GM23338 (cell line): Measurements from ENCODE around the gene FSIP1. TPM values are rescaled to one million over a fixed set of nuclear protein-coding genes. Genes with fewer than 3 reads are reported as not detected.

ENCODE experiments used
- ATAC-seq: fragments of 200-7000 bp; cut with Tn5 transposase; 3 replicates; pipeline ENCODE4 v1.9.1; 2020
- DNase-seq: peaks from one replicate; pipeline ENCODE4 v3.0.0-alpha.2; 2015; ENCODE audit warnings: low spot score
- H2AFZ ChIP-seq: fragments of 200-600 bp; sonication (generic); 2 replicates; pipeline ENCODE4 v1.8.0; 2016; ENCODE audit warnings: antibody characterized with exemption, mild to moderate bottlenecking, moderate library complexity
- H3F3A ChIP-seq: fragments of 200-600 bp; sonication (generic); replicated peaks from 2 replicates; pipeline ENCODE4 v1.8.0; 2017; ENCODE audit warnings: antibody characterized with exemption, mixed run types, low read depth
- H3K27ac ChIP-seq: fragments of 200-600 bp; sonication (generic); 2 replicates; pipeline ENCODE4 v1.6.1; 2016; ENCODE audit warnings: low read depth
- H3K27me3 ChIP-seq: fragments of 200-600 bp; sonication (generic); 2 replicates; pipeline ENCODE4 v1.8.0; 2016; ENCODE audit warnings: mild to moderate bottlenecking, mixed run types, moderate library complexity; ENCODE audit not compliant: insufficient read depth
- H3K36me3 ChIP-seq: fragments of 200-600 bp; sonication (generic); 2 replicates; pipeline ENCODE4 v1.8.0; 2016; ENCODE audit warnings: mild to moderate bottlenecking; ENCODE audit not compliant: insufficient read depth
- H3K4me1 ChIP-seq: fragments of 200-600 bp; sonication (generic); 2 replicates; pipeline ENCODE4 v1.8.0; 2016; ENCODE audit warnings: mild to moderate bottlenecking, moderate library complexity; ENCODE audit not compliant: insufficient read depth
- H3K4me2 ChIP-seq: fragments of 200-600 bp; sonication (generic); 2 replicates; pipeline ENCODE4 v1.7.1; 2017; ENCODE audit warnings: mixed run types
- H3K4me3 ChIP-seq: fragments of 200-600 bp; sonication (generic); 2 replicates; pipeline ENCODE4 v1.6.1; 2016; ENCODE audit warnings: mixed run types
- H3K79me2 ChIP-seq: fragments of 200-600 bp; sonication (generic); replicated peaks from 2 replicates; pipeline ENCODE4 v1.8.0; 2017; ENCODE audit warnings: mild to moderate bottlenecking; ENCODE audit not compliant: insufficient read depth
- H3K9me2 ChIP-seq: fragments of 200-600 bp; sonication (generic); 2 replicates; pipeline ENCODE4 v1.8.0; 2017; ENCODE audit not compliant: insufficient read depth
- H4K20me1 ChIP-seq: fragments of 200-600 bp; sonication (generic); replicated peaks from 2 replicates; pipeline ENCODE4 v1.8.0; 2017; ENCODE audit warnings: mild to moderate bottlenecking; ENCODE audit not compliant: insufficient read depth
- H3K27ac Mint-ChIP-seq: 2 replicates; pipeline ENCODE4 v1.8.0; 2020; ENCODE audit warnings: inconsistent platforms, mild to moderate bottlenecking, moderate library complexity, mixed read lengths
- H3K27me3 Mint-ChIP-seq: 3 replicates; pipeline ENCODE4 v1.8.0; 2022; ENCODE audit warnings: low read depth, mild to moderate bottlenecking, moderate library complexity, mixed read lengths, inconsistent platforms; ENCODE audit not compliant: insufficient read depth, poor library complexity
- H3K36me3 Mint-ChIP-seq: 3 replicates; pipeline ENCODE4 v1.8.0; 2021; ENCODE audit warnings: low read depth, mild to moderate bottlenecking, inconsistent platforms, moderate library complexity, mixed read lengths
- H3K4me1 Mint-ChIP-seq: 3 replicates; pipeline ENCODE4 v1.8.0; 2020; ENCODE audit warnings: mild to moderate bottlenecking, inconsistent platforms, mixed read lengths
- H3K4me3 Mint-ChIP-seq: 3 replicates; pipeline ENCODE4 v1.8.0; 2021; ENCODE audit warnings: moderate library complexity, mild to moderate bottlenecking, inconsistent platforms, mixed read lengths
- H3K9me3 Mint-ChIP-seq: 3 replicates; pipeline ENCODE4 v1.8.0; 2020; ENCODE audit warnings: moderate library complexity, mild to moderate bottlenecking, inconsistent platforms, mixed read lengths
- CREB1 ChIP-seq: fragments of 250-450 bp; sonication (Bioruptor Pico); IDR thresholded peaks from 2 replicates; pipeline ENCODE4 v1.5.0; 2020; ENCODE audit warnings: low read depth, mild to moderate bottlenecking, moderate library complexity
- EZH2 ChIP-seq: fragments of 200-600 bp; sonication (generic); IDR thresholded peaks from one replicate; pipeline ENCODE4 v1.8.0; 2017; ENCODE audit warnings: antibody characterized with exemption, mild to moderate bottlenecking, low read depth; ENCODE audit not compliant: unreplicated experiment
- EZH2phosphoT487 ChIP-seq: fragments of 200-600 bp; sonication (generic); IDR thresholded peaks from one replicate; pipeline ENCODE4 v1.8.1; 2018; ENCODE audit warnings: antibody characterized with exemption; ENCODE audit not compliant: unreplicated experiment
- JUNB ChIP-seq: IDR thresholded peaks from one replicate; pipeline ENCODE4 v1.6.1; 2016; ENCODE audit warnings: antibody characterized with exemption; ENCODE audit not compliant: unreplicated experiment
- NANOG ChIP-seq: IDR thresholded peaks from 2 replicates; pipeline ENCODE4 v1.6.1; 2016; ENCODE audit warnings: antibody characterized with exemption, borderline replicate concordance
- POLR2AphosphoS5 ChIP-seq: IDR thresholded peaks from 2 replicates; pipeline ENCODE4 v1.6.1; 2016; ENCODE audit warnings: antibody characterized with exemption, low read depth
- STAT1 ChIP-seq: IDR thresholded peaks from one replicate; pipeline ENCODE4 v1.6.1; 2016; ENCODE audit warnings: antibody characterized with exemption; ENCODE audit not compliant: unreplicated experiment
- ZNF114 ChIP-seq: fragments of 250-450 bp; sonication (Bioruptor Pico); IDR thresholded peaks from 2 replicates; pipeline ENCODE4 v1.5.0; 2020; ENCODE audit warnings: mild to moderate bottlenecking, moderate library complexity
- ZNF331 ChIP-seq: fragments of 250-450 bp; sonication (Bioruptor Pico); IDR thresholded peaks from 2 replicates; pipeline ENCODE4 v1.5.0; 2020; ENCODE audit warnings: low read depth, mild to moderate bottlenecking, moderate library complexity
- polyA plus RNA-seq: library from polyadenylated mRNA; unstranded; fragments of >200 nt; fragmentation: Nextera tagmentation; extraction: Ambion mirVana; gene quantifications from 2 replicates; pipeline ENCODE4 v1.2.1, GENCODE V29; 2016
- total RNA-seq: library from RNA; depleted of rRNA; stranded (reverse); fragments of >200 nt; shearing (Covaris generic); gene quantifications from 2 replicates; pipeline ENCODE4 v1.2.3, GENCODE V29; 2014
- TF ChIP-seq, protein P1 (sequence below): fragments of 250-450 bp; sonication (Bioruptor Pico); IDR thresholded peaks from 2 replicates; pipeline ENCODE4 v1.5.0; 2020; ENCODE audit warnings: mild to moderate bottlenecking, moderate library complexity
- TF ChIP-seq, protein P2 (sequence below): IDR thresholded peaks from 2 replicates; pipeline ENCODE4 v1.6.1; 2016; ENCODE audit warnings: antibody characterized with exemption
- TF ChIP-seq, protein P3 (sequence below), 2 experiments: fragments of 200-600 bp in 1 of 2; sonication (generic) in 1 of 2; conservative IDR thresholded peaks; 2 replicates each; pipeline versions ENCODE4 v1.5.1 to v1.6.1; 2016 to 2017; ENCODE audit warnings: antibody characterized with exemption in 2 of 2, low read depth in 2 of 2, mild to moderate bottlenecking in 2 of 2, moderate library complexity in 1 of 2

FSIP1 gene
- total and polyA plus RNA-seq, 2 experiments from 2014 or later: 0.92 to 2.1 TPM

DNA sequence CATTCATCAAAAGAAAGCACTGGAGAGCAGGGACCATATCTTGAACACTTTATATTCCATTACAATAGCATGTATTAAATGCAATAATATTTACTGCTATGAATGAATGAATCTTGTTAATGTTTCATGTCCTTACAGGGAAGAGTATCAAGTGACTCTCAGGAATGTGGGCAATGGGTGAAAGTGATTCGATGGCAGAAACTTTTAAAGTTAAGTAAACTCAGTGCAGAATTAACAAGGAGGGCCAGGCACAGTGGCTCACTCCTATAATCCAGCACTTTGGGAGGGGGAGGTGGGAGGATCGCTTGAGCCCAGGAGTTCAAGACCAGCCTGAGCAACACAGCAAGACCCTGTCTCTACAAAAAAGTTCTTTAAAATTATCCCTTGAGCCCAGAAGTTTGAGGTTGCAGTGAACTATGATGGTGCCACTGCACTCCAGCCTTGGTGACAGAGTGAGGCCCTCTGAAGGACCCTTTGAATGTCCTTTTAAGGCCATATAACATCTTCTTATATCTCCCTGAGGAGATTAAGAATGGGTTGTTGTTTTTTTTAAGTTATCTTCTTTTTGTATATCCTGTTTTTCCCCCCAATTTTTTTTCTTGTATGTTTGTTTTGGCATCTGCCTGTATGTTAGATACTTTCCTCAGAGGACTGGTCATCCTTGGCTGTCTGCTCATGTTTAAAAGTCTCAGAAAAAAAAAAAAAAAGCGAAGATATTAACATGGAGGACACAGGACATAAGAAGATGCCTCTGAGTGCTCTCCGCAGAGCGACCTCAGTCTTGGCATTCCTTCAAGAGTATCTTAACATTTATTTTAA lies 9.6 kb upstream of the FSIP1 start:
- Histone ChIP-seq H3K4me2 (no peak overlapping the region), H2AFZ (no peak overlapping the region), H3K79me2 (no peaks in the 10 kb centered on the region), H3K4me1 (peaks cover 36% of the 10 kb centered on the region), H3K4me3 (no peak overlapping the region), H3K36me3 (no peaks in the 10 kb centered on the region), H3K27ac (no peak overlapping the region; the same call in 1 of the 2 replicates), H3K9me2 (peaks cover 6% of the 10 kb centered on the region; the same call in 1 of the 2 replicates), H3F3A (0 out of 2 replicates have a peak, but pooled peaks cover 3% of the 10 kb centered on the region), H3K27me3 (no peaks in the 10 kb centered on the region), H4K20me1 (0 out of 2 replicates have a peak, but pooled peaks cover 3% of the 10 kb centered on the region)
- DNase-seq (no peak), ATAC-seq (no peak)
- H3K27ac Mint-ChIP-seq: no peak overlapping the region
- no peak for TF ChIP-seq ZNF331 (CRISPR knock-in tag)
- H3K4me1 Mint-ChIP-seq: peaks cover 63% of the 10 kb centered on the region
- H3K27me3 Mint-ChIP-seq: peaks cover 7% of the 10 kb centered on the region
- no peaks in the 10 kb centered on the region; the same call in 2 of the 3 replicates for H3K9me3 Mint-ChIP-seq
- H3K36me3 Mint-ChIP-seq: peaks cover 4% of the 10 kb centered on the region; the same call in 1 of the 3 replicates
- no peak overlapping the region for H3K4me3 Mint-ChIP-seq

DNA sequence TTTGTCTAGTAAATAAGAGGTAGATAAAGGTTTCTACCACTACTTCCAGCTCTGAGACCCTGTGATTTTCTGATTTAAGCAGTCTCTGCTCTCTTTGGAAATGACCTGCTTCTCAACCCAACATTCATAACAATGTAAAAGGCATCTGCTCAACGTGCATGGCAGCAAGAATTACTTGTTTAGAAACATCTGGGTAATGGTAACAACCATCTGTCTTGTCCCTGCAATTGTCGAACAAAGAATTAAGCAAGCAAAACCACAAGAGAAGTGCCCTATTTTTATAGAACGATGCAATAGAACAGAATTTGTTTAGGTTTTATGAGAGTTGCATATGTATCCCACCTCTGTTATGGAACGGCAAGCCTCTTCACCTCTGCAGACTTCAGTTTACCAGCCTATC lies 7.1 kb upstream of the FSIP1 start:
- H3K27ac Mint-ChIP-seq: peak overlapping the region; percentile 41; the same call in 1 of the 2 replicates
- H3K9me3 Mint-ChIP-seq: no peaks in the 10 kb centered on the region; the same call in 2 of the 3 replicates
- no peak overlapping the region for H3K27ac ChIP-seq
- peaks cover 2% of the 10 kb centered on the region for H3K27me3 Mint-ChIP-seq
- no peak for DNase-seq
- no peak overlapping the region for H3K4me3 Mint-ChIP-seq
- no peaks in the 10 kb centered on the region for H4K20me1 ChIP-seq
- H3K9me2 ChIP-seq: no peaks in the 10 kb centered on the region
- H3K4me1 ChIP-seq: peaks cover 57% of the 10 kb centered on the region
- H3K36me3 ChIP-seq: no peaks in the 10 kb centered on the region
- TF ChIP-seq ZNF331 (CRISPR knock-in tag) (no peak), EZH2 (no peak), EZH2phosphoT487 (no peak), JUNB (no peak), CREB1 (CRISPR knock-in tag) (no peak), NANOG (no peak), POLR2AphosphoS5 (no peak), ZNF114 (CRISPR knock-in tag) (no peak), STAT1 (no peak)
- TF ChIP-seq, protein P1, sequence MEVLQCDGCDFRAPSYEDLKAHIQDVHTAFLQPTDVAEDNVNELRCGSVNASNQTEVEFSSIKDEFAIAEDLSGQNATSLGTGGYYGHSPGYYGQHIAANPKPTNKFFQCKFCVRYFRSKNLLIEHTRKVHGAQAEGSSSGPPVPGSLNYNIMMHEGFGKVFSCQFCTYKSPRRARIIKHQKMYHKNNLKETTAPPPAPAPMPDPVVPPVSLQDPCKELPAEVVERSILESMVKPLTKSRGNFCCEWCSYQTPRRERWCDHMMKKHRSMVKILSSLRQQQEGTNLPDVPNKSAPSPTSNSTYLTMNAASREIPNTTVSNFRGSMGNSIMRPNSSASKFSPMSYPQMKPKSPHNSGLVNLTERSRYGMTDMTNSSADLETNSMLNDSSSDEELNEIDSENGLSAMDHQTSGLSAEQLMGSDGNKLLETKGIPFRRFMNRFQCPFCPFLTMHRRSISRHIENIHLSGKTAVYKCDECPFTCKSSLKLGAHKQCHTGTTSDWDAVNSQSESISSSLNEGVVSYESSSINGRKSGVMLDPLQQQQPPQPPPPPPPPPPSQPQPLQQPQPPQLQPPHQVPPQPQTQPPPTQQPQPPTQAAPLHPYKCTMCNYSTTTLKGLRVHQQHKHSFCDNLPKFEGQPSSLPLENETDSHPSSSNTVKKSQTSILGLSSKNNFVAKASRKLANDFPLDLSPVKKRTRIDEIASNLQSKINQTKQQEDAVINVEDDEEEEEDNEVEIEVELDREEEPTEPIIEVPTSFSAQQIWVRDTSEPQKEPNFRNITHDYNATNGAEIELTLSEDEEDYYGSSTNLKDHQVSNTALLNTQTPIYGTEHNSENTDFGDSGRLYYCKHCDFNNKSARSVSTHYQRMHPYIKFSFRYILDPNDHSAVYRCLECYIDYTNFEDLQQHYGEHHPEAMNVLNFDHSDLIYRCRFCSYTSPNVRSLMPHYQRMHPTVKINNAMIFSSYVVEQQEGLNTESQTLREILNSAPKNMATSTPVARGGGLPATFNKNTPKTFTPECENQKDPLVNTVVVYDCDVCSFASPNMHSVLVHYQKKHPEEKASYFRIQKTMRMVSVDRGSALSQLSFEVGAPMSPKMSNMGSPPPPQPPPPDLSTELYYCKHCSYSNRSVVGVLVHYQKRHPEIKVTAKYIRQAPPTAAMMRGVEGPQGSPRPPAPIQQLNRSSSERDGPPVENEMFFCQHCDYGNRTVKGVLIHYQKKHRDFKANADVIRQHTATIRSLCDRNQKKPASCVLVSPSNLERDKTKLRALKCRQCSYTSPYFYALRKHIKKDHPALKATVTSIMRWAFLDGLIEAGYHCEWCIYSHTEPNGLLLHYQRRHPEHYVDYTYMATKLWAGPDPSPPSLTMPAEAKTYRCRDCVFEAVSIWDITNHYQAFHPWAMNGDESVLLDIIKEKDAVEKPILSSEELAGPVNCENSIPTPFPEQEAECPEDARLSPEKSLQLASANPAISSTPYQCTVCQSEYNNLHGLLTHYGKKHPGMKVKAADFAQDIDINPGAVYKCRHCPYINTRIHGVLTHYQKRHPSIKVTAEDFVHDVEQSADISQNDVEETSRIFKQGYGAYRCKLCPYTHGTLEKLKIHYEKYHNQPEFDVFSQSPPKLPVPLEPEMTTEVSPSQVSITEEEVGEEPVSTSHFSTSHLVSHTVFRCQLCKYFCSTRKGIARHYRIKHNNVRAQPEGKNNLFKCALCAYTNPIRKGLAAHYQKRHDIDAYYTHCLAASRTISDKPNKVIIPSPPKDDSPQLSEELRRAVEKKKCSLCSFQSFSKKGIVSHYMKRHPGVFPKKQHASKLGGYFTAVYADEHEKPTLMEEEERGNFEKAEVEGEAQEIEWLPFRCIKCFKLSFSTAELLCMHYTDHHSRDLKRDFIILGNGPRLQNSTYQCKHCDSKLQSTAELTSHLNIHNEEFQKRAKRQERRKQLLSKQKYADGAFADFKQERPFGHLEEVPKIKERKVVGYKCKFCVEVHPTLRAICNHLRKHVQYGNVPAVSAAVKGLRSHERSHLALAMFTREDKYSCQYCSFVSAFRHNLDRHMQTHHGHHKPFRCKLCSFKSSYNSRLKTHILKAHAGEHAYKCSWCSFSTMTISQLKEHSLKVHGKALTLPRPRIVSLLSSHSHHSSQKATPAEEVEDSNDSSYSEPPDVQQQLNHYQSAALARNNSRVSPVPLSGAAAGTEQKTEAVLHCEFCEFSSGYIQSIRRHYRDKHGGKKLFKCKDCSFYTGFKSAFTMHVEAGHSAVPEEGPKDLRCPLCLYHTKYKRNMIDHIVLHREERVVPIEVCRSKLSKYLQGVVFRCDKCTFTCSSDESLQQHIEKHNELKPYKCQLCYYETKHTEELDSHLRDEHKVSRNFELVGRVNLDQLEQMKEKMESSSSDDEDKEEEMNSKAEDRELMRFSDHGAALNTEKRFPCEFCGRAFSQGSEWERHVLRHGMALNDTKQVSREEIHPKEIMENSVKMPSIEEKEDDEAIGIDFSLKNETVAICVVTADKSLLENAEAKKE (CRISPR knock-in tag): no peak
- TF ChIP-seq, protein P2, sequence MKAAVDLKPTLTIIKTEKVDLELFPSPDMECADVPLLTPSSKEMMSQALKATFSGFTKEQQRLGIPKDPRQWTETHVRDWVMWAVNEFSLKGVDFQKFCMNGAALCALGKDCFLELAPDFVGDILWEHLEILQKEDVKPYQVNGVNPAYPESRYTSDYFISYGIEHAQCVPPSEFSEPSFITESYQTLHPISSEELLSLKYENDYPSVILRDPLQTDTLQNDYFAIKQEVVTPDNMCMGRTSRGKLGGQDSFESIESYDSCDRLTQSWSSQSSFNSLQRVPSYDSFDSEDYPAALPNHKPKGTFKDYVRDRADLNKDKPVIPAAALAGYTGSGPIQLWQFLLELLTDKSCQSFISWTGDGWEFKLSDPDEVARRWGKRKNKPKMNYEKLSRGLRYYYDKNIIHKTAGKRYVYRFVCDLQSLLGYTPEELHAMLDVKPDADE: no peak
- TF ChIP-seq, protein P3, sequence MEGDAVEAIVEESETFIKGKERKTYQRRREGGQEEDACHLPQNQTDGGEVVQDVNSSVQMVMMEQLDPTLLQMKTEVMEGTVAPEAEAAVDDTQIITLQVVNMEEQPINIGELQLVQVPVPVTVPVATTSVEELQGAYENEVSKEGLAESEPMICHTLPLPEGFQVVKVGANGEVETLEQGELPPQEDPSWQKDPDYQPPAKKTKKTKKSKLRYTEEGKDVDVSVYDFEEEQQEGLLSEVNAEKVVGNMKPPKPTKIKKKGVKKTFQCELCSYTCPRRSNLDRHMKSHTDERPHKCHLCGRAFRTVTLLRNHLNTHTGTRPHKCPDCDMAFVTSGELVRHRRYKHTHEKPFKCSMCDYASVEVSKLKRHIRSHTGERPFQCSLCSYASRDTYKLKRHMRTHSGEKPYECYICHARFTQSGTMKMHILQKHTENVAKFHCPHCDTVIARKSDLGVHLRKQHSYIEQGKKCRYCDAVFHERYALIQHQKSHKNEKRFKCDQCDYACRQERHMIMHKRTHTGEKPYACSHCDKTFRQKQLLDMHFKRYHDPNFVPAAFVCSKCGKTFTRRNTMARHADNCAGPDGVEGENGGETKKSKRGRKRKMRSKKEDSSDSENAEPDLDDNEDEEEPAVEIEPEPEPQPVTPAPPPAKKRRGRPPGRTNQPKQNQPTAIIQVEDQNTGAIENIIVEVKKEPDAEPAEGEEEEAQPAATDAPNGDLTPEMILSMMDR (conservative IDR thresholded peaks at IDR 0.05; ENCODE audit: low read depth in 2 of 2): no peak
- no peaks in the 10 kb centered on the region for H3K36me3 Mint-ChIP-seq
- no peak overlapping the region for H2AFZ ChIP-seq
- no peak for ATAC-seq
- no peak overlapping the region for H3K4me2 ChIP-seq
- no peaks in the 10 kb centered on the region; the same call in 1 of the 2 replicates for H3F3A ChIP-seq
- H3K79me2 ChIP-seq: peaks cover 8% of the 10 kb centered on the region
- H3K27me3 ChIP-seq: no peaks in the 10 kb centered on the region
- H3K4me1 Mint-ChIP-seq: peaks cover 69% of the 10 kb centered on the region
- H3K4me3 ChIP-seq: no peak overlapping the region
